HepG2 (cell line): Measurements from ENCODE around the gene LEMD2.

Experiments used
- AFF4 ChIP-seq: sonication (generic); formaldehyde crosslinking; IDR thresholded peaks from 2 replicates; pipeline ENCODE4 v1.4.0; 2020; ENCODE audit warnings: missing genetic modification reagents
- CTCF ChIP-seq: sonication (generic); formaldehyde crosslinking; IDR thresholded peaks from 2 replicates; pipeline ENCODE4 v1.5.0; 2020; ENCODE audit warnings: mild to moderate bottlenecking, missing genetic modification reagents, moderate library complexity
- FOXM1 ChIP-seq: sonication (generic); formaldehyde crosslinking; IDR thresholded peaks from 2 replicates; pipeline ENCODE4 v1.5.0; 2020; ENCODE audit warnings: missing genetic modification reagents
- JUN ChIP-seq: sonication (generic); formaldehyde crosslinking; IDR thresholded peaks from 2 replicates; pipeline ENCODE4 v1.4.0; 2020; ENCODE audit warnings: mild to moderate bottlenecking, missing genetic modification reagents
- MAFK ChIP-seq, 2 experiments: IDR thresholded peaks in 1 of 2; conservative IDR thresholded peaks in 1 of 2; 2 replicates each; pipeline ENCODE4 v1.6.1; 2011; ENCODE audit warnings: improper control_type of control experiment in 2 of 2, low read length in 2 of 2
- MAX ChIP-seq: IDR thresholded peaks from 2 replicates; pipeline ENCODE4 v1.6.1; 2012; ENCODE audit warnings: inconsistent platforms
- PCBP2 ChIP-seq: fragments of 200-400 bp; formaldehyde crosslinking; optimal IDR thresholded peaks from 2 replicates; pipeline ENCODE3; 2018; ENCODE audit warnings: low read length, low read depth; ENCODE audit not compliant: poor library complexity, severe bottlenecking
- TAF1 ChIP-seq: sonication (generic); formaldehyde crosslinking; IDR thresholded peaks from 2 replicates; pipeline ENCODE4 v1.4.0; 2020; ENCODE audit warnings: missing genetic modification reagents
- ZNF333 ChIP-seq: sonication (generic); formaldehyde crosslinking; IDR thresholded peaks from 2 replicates; pipeline ENCODE4 v1.4.0; 2020; ENCODE audit warnings: mild to moderate bottlenecking, missing genetic modification reagents, borderline replicate concordance
- ZNF350 ChIP-seq: sonication (generic); formaldehyde crosslinking; IDR thresholded peaks from 2 replicates; pipeline ENCODE4 v1.4.0; 2020; ENCODE audit warnings: mild to moderate bottlenecking, low read depth, missing genetic modification reagents, borderline replicate concordance

- TF ChIP-seq PCBP2 (no peak), ZNF350 (no peak), FOXM1 (CRISPR knock-in tag) (no peak), MAFK (conservative IDR thresholded peaks at IDR 0.05 in 1 of 2, IDR thresholded peaks at IDR 0.05 in 1 of 2; ENCODE audit: low read length in 2 of 2) (no peak), MAX (no peak), JUN (CRISPR knock-in tag) (no peak), ZNF333 (CRISPR knock-in tag) (no peak), CTCF (CRISPR knock-in tag) (no peak), AFF4 (CRISPR knock-in tag) (no peak), TAF1 (CRISPR knock-in tag) (no peak)
These were observed 34.9 kb upstream of the LEMD2 start for GRCh38 chr6:33823806-33824205.
